HepG2 (cell line): ENCODE results near the gene MOXD1.
"Not testable (repeated sequence)": the region's sequence is repeated elsewhere in the genome, so short reads cannot be mapped to it uniquely, and the experiment has no call there.

Source experiments
- CHD2 ChIP-seq: IDR thresholded peaks from 2 replicates; pipeline ENCODE4 v1.6.1; 2011; ENCODE audit warnings: low read depth, low read length, improper control_type of control experiment
- MYC ChIP-seq: sonication (generic); formaldehyde crosslinking; IDR thresholded peaks from 2 replicates; pipeline ENCODE4 v1.9.0; 2021; ENCODE audit warnings: missing genetic modification reagents, borderline replicate concordance
- NR3C1 ChIP-seq: sonication (generic); formaldehyde crosslinking; IDR thresholded peaks from 2 replicates; pipeline ENCODE4 v1.4.0; 2020; ENCODE audit warnings: missing genetic modification reagents
- PCBP1 ChIP-seq: fragments of 200-400 bp; formaldehyde crosslinking; IDR thresholded peaks from 2 replicates; pipeline ENCODE4 v1.6.1; 2017; ENCODE audit warnings: mild to moderate bottlenecking, low read depth, low read length, borderline replicate concordance
- RAD21 ChIP-seq: fragments of 450-650 bp; formaldehyde crosslinking; IDR thresholded peaks from 2 replicates; pipeline ENCODE4 v1.5.0; 2020; ENCODE audit warnings: mild to moderate bottlenecking
- TAF1 ChIP-seq: sonication (generic); formaldehyde crosslinking; IDR thresholded peaks from 2 replicates; pipeline ENCODE4 v1.4.0; 2020; ENCODE audit warnings: missing genetic modification reagents
- TCF7L2 ChIP-seq: IDR thresholded peaks from 2 replicates; pipeline ENCODE4 v1.6.1; 2011; ENCODE audit warnings: mild to moderate bottlenecking, low read depth, low read length, moderate library complexity
- TGIF2 ChIP-seq: IDR thresholded peaks from 2 replicates; pipeline ENCODE4 v1.6.1; 2016; ENCODE audit warnings: control low read depth, missing compliant biosample characterization
- TP53 ChIP-seq: sonication (generic); formaldehyde crosslinking; conservative IDR thresholded peaks from 2 replicates; pipeline ENCODE4 v1.4.0; 2020; ENCODE audit warnings: missing genetic modification reagents
- ZC3H13 ChIP-seq: sonication (generic); formaldehyde crosslinking; IDR thresholded peaks from 2 replicates; pipeline ENCODE4 v1.8.1; 2023; ENCODE audit warnings: mild to moderate bottlenecking, missing genetic modification reagents, moderate library complexity
- TF ChIP-seq, protein P1 (sequence below): sonication (generic); formaldehyde crosslinking; IDR thresholded peaks from 2 replicates; pipeline ENCODE4 v1.5.0; 2020; ENCODE audit warnings: mild to moderate bottlenecking, missing genetic modification reagents, moderate library complexity
- TF ChIP-seq, protein P2 (sequence below): sonication (generic); formaldehyde crosslinking; IDR thresholded peaks from 2 replicates; pipeline ENCODE4 v1.9.0; 2021; ENCODE audit warnings: missing genetic modification reagents, borderline replicate concordance

GRCh38 chr6:132268666-132269065 is 132.6 kb downstream of the MOXD1 start:
- not testable (repeated sequence) for TF ChIP-seq ZC3H13 (CRISPR knock-in tag); TAF1 (CRISPR knock-in tag); CHD2; TGIF2 (CRISPR knock-in tag); NR3C1 (CRISPR knock-in tag); TCF7L2; MYC (CRISPR knock-in tag); RAD21 (CRISPR knock-in tag); PCBP1; TP53 (CRISPR knock-in tag)
- TF ChIP-seq, protein P1, sequence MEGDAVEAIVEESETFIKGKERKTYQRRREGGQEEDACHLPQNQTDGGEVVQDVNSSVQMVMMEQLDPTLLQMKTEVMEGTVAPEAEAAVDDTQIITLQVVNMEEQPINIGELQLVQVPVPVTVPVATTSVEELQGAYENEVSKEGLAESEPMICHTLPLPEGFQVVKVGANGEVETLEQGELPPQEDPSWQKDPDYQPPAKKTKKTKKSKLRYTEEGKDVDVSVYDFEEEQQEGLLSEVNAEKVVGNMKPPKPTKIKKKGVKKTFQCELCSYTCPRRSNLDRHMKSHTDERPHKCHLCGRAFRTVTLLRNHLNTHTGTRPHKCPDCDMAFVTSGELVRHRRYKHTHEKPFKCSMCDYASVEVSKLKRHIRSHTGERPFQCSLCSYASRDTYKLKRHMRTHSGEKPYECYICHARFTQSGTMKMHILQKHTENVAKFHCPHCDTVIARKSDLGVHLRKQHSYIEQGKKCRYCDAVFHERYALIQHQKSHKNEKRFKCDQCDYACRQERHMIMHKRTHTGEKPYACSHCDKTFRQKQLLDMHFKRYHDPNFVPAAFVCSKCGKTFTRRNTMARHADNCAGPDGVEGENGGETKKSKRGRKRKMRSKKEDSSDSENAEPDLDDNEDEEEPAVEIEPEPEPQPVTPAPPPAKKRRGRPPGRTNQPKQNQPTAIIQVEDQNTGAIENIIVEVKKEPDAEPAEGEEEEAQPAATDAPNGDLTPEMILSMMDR, result not testable (repeated sequence)
- TF ChIP-seq, protein P2, sequence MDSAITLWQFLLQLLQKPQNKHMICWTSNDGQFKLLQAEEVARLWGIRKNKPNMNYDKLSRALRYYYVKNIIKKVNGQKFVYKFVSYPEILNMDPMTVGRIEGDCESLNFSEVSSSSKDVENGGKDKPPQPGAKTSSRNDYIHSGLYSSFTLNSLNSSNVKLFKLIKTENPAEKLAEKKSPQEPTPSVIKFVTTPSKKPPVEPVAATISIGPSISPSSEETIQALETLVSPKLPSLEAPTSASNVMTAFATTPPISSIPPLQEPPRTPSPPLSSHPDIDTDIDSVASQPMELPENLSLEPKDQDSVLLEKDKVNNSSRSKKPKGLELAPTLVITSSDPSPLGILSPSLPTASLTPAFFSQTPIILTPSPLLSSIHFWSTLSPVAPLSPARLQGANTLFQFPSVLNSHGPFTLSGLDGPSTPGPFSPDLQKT, result not testable (repeated sequence)
